GM12878 (cell line): Measurements from ENCODE around the gene GNRHR.

Experiments used
- ATF2 ChIP-seq: IDR thresholded peaks from 2 replicates; pipeline ENCODE4 v1.6.1; 2012; ENCODE audit warnings: low read length, inconsistent platforms
- CEBPZ ChIP-seq: fragments of 150-350 bp; IDR thresholded peaks from 2 replicates; pipeline ENCODE4 v1.6.1; 2016; ENCODE audit warnings: low read depth, low read length
- CTCF ChIP-seq, 3 experiments: IDR thresholded peaks in 2 of 3; conservative IDR thresholded peaks in 1 of 3; 2 replicates each; pipeline ENCODE4 v1.5.1; 2011; ENCODE audit warnings: low read depth in 3 of 3, low read length in 3 of 3, mild to moderate bottlenecking in 3 of 3, control low read depth in 2 of 3, moderate library complexity in 2 of 3, inconsistent platforms in 1 of 3, mixed read lengths in 1 of 3; ENCODE audit not compliant: control insufficient read depth in 2 of 3, insufficient read depth in 1 of 3; ENCODE audit errors: extremely low read depth in 1 of 3
- EZH2 ChIP-seq: IDR thresholded peaks from 2 replicates; pipeline ENCODE4 v1.6.1; 2012; ENCODE audit warnings: low read depth, mild to moderate bottlenecking, control low read depth, inconsistent platforms, low read length, borderline replicate concordance; ENCODE audit not compliant: control insufficient read depth
- GABPA ChIP-seq: IDR thresholded peaks from 2 replicates; pipeline ENCODE4 v1.6.1; 2014; ENCODE audit warnings: antibody characterized with exemption, low read depth, mild to moderate bottlenecking, inconsistent platforms
- HDGF ChIP-seq: fragments of 450-650 bp; IDR thresholded peaks from 2 replicates; pipeline ENCODE4 v1.6.1; 2016; ENCODE audit warnings: antibody characterized with exemption
- ZNF274 ChIP-seq: IDR thresholded peaks from one replicate; pipeline ENCODE4 v1.8.0; 2011; ENCODE audit not compliant: insufficient read length, insufficient read depth

GRCh38 chr4:67725132-67725531 is 29.1 kb downstream of the GNRHR start:
- TF ChIP-seq CTCF (IDR thresholded peaks at IDR 0.05 in 2 of 3, conservative IDR thresholded peaks at IDR 0.05 in 1 of 3; ENCODE audit: control insufficient read depth in 2 of 3, extremely low read depth in 1 of 3, insufficient read depth in 1 of 3, low read depth in 3 of 3, low read length in 3 of 3) (no peak), ATF2 (no peak), CEBPZ (no peak), GABPA (no peak), EZH2 (no peak), HDGF (no peak), ZNF274 (no peak)
